Neural cell (in vitro differentiated cells): Measurements from ENCODE around the gene CD101. TPM values are rescaled to one million over a fixed set of nuclear protein-coding genes. Genes with fewer than 3 reads are reported as not detected.

ENCODE experiments used
- H2AFZ ChIP-seq: fragments of 200-600, 300-800 bp; sonication (generic), shearing (Covaris generic); 2 replicates; pipeline ENCODE4 v1.6.0; 2014; ENCODE audit warnings: low read depth, mild to moderate bottlenecking, antibody characterized with exemption, low read length, moderate library complexity
- H3F3A ChIP-seq: fragments of 200-600 bp; shearing (Covaris generic); 2 replicates; pipeline ENCODE4 v1.6.1; 2016; ENCODE audit warnings: mild to moderate bottlenecking, moderate library complexity, mixed read lengths, antibody characterized with exemption, low read length; ENCODE audit not compliant: insufficient read depth, poor library complexity, severe bottlenecking
- H3K27ac ChIP-seq: fragments of 200-600, 300-800 bp; sonication (generic), shearing (Covaris generic); 2 replicates; pipeline ENCODE4 v1.5.1; 2014; ENCODE audit warnings: mild to moderate bottlenecking, low read length, moderate library complexity
- H3K27me3 ChIP-seq: fragments of 300-800, 200-600 bp; sonication (generic), shearing (Covaris generic); 2 replicates; pipeline ENCODE4 v1.6.0; 2014; ENCODE audit warnings: mild to moderate bottlenecking, low read depth, low read length, moderate library complexity; ENCODE audit not compliant: insufficient read depth
- H3K36me3 ChIP-seq: fragments of 300-800, 200-600 bp; sonication (generic), shearing (Covaris generic); 2 replicates; pipeline ENCODE4 v1.5.1; 2014; ENCODE audit warnings: mild to moderate bottlenecking, antibody characterized with exemption, low read length, moderate library complexity; ENCODE audit not compliant: insufficient read depth
- H3K4me2 ChIP-seq: fragments of 300-800, 200-600 bp; sonication (generic), shearing (Covaris generic); 2 replicates; pipeline ENCODE4 v1.6.0; 2014; ENCODE audit warnings: mild to moderate bottlenecking, low read length
- H3K4me3 ChIP-seq: fragments of 300-800, 200-600 bp; sonication (generic), shearing (Covaris generic); 2 replicates; pipeline ENCODE4 v1.5.1; 2014; ENCODE audit warnings: mild to moderate bottlenecking, low read length, moderate library complexity
- H3K79me2 ChIP-seq: fragments of 200-600 bp; shearing (Covaris generic); replicated peaks from 2 replicates; pipeline ENCODE4 v1.6.0; 2014; ENCODE audit warnings: mild to moderate bottlenecking, low read length, moderate library complexity; ENCODE audit not compliant: insufficient read depth
- H3K9ac ChIP-seq: fragments of 300-800, 200-600 bp; sonication (generic), shearing (Covaris generic); 2 replicates; pipeline ENCODE4 v1.6.1; 2016; ENCODE audit warnings: mild to moderate bottlenecking, low read length, mixed read lengths
- H3K9me2 ChIP-seq: fragments of 200-600 bp; shearing (Covaris generic); 2 replicates; pipeline ENCODE4 v1.6.1; 2016; ENCODE audit warnings: mild to moderate bottlenecking, low read length, mixed read lengths; ENCODE audit not compliant: insufficient read depth
- H3K9me3 ChIP-seq: fragments of 200-600, 300-800 bp; sonication (generic), shearing (Covaris generic); 2 replicates; pipeline ENCODE4 v1.6.1; 2016; ENCODE audit warnings: mild to moderate bottlenecking, mixed run types, low read length, moderate library complexity, mixed read lengths
- H4K20me1 ChIP-seq: fragments of 200-600 bp; shearing (Covaris generic); 2 replicates; pipeline ENCODE4 v1.6.1; 2016; ENCODE audit warnings: mild to moderate bottlenecking, mixed run types; ENCODE audit not compliant: insufficient read depth
- EP300 ChIP-seq: fragments of 450-650 bp; conservative IDR thresholded peaks from 2 replicates; pipeline ENCODE4 v1.6.1; 2014; ENCODE audit warnings: antibody characterized with exemption, mild to moderate bottlenecking, moderate library complexity; ENCODE audit not compliant: poor library complexity, severe bottlenecking
- EZH2 ChIP-seq: fragments of 200-600, 300-800 bp; shearing (Covaris generic), sonication (generic); IDR thresholded peaks from 2 replicates; pipeline ENCODE4 v1.6.1; 2014; ENCODE audit warnings: antibody characterized with exemption, low read length, borderline replicate concordance, mild to moderate bottlenecking; ENCODE audit not compliant: insufficient read depth, poor library complexity, severe bottlenecking
- MXI1 ChIP-seq: fragments of 450-650 bp; conservative IDR thresholded peaks from 2 replicates; pipeline ENCODE4 v1.6.1; 2014; ENCODE audit warnings: antibody characterized with exemption, mild to moderate bottlenecking; ENCODE audit not compliant: poor library complexity, severe bottlenecking
- POLR2AphosphoS5 ChIP-seq: IDR thresholded peaks from 2 replicates; pipeline ENCODE4 v1.6.1; 2012
- RAD21 ChIP-seq: fragments of 450-650 bp; conservative IDR thresholded peaks from 2 replicates; pipeline ENCODE4 v1.6.1; 2014; ENCODE audit warnings: antibody characterized with exemption, mild to moderate bottlenecking, moderate library complexity
- SMC3 ChIP-seq: fragments of 450-650 bp; conservative IDR thresholded peaks from 2 replicates; pipeline ENCODE4 v1.6.1; 2014; ENCODE audit warnings: antibody characterized with exemption, mild to moderate bottlenecking, moderate library complexity; ENCODE audit not compliant: poor library complexity
- TAF1 ChIP-seq: IDR thresholded peaks from 2 replicates; pipeline ENCODE4 v1.6.1; 2012; ENCODE audit warnings: low read depth
- polyA plus RNA-seq: library from polyadenylated mRNA; depleted of rRNA; stranded (reverse); fragments of >200 nt; gene quantifications from 2 replicates; pipeline ENCODE4 v1.2.3, GENCODE V29; 2014
- TF ChIP-seq, protein P1 (sequence below): IDR thresholded peaks from 2 replicates; pipeline ENCODE4 v1.6.1; 2012; ENCODE audit warnings: borderline replicate concordance
- TF ChIP-seq, protein P2 (sequence below): fragments of 450-650 bp; IDR thresholded peaks from 2 replicates; pipeline ENCODE4 v1.5.1; 2014; ENCODE audit warnings: antibody characterized with exemption, mild to moderate bottlenecking, moderate library complexity; ENCODE audit not compliant: poor library complexity, severe bottlenecking

The CD101 gene
- polyA plus RNA-seq, 1 donor from 2014 or later: 1.4 TPM

DNA sequence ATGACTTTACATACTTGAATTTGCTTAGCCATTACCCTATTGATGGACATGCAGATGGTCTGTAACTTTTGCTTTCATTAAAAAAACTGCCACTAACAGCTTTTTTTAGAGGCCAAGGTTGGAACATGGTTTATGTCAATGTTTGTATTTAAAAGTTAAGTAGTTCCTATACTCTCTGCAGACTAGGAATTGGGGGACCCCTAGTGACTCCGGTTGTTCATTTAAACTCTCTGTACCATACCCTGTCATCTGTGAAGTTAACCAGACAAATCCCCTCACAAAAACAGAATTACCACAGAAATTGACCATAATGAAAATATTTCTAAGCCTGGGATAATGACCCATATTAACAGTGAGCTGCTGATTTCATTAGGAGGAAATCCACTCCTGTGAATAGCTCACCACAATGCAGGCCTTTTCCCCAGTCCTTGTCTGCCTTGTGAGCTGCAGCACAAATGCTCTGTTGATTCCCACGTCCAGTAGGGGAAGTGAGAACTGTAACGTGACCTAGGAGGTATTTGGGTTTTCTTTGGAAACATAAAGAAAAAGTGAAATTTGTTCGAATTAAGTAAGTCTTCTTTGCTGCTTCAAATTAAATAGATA, 30.2 kb upstream of the CD101 start:
- no peak overlapping the region for H3K4me2 ChIP-seq
- H3K4me3 ChIP-seq: no peak overlapping the region
- H3K36me3 ChIP-seq: peaks cover 9% of the 10 kb centered on the region
- no peaks in the 10 kb centered on the region for H3K27me3 ChIP-seq
- H4K20me1 ChIP-seq: no peaks in the 10 kb centered on the region
- H3K9me3 ChIP-seq: no peaks in the 10 kb centered on the region
- TF ChIP-seq SMC3 (no peak), TAF1 (no peak)
- no peaks in the 10 kb centered on the region for H3F3A ChIP-seq
- no peaks in the 10 kb centered on the region for H3K9me2 ChIP-seq
- no peak overlapping the region for H2AFZ ChIP-seq
- no peaks in the 10 kb centered on the region for H3K79me2 ChIP-seq
- H3K9ac ChIP-seq: no peak overlapping the region
- H3K27ac ChIP-seq: no peak overlapping the region

DNA sequence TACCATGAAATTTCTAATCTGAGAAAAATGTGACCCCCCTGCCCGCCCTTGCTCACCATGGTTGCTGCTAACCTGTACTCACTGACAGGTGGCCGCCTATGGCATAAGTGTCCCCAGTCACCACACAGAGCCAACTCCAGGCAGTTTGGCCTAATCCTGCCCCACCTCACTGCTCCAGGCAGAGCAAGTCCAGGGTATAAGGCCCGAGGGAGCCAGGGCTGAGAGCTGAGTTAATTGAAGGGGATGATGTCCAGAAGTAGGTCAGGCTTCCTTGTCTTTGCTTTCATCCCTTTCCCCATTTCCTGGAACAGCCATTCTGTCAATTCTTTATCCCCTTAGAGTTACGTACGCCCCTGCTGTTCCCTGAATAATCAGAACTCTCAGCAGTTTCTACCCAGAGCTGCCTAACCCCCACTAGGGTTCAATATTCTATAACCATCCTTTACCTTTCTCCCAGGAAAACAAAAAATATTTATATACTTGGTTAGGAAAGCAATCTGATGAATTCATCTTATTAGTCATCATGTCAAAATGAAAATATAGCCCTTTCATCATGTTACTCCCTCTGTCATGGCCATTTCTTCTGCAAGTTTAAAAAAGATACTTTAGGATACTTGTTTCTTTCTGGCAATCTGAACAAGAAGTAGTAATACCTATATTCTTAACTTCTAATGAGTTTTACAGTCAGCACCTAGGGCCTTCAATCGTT, 29.4 kb upstream of the CD101 start:
- no peak overlapping the region for H3K27ac ChIP-seq
- no peaks in the 10 kb centered on the region for H3K27me3 ChIP-seq
- no peak for TF ChIP-seq TAF1
- TF ChIP-seq POLR2AphosphoS5: no peak
- no peak for TF ChIP-seq EP300
- TF ChIP-seq SMC3: no peak
- TF ChIP-seq MXI1: no peak
- TF ChIP-seq, protein P1, sequence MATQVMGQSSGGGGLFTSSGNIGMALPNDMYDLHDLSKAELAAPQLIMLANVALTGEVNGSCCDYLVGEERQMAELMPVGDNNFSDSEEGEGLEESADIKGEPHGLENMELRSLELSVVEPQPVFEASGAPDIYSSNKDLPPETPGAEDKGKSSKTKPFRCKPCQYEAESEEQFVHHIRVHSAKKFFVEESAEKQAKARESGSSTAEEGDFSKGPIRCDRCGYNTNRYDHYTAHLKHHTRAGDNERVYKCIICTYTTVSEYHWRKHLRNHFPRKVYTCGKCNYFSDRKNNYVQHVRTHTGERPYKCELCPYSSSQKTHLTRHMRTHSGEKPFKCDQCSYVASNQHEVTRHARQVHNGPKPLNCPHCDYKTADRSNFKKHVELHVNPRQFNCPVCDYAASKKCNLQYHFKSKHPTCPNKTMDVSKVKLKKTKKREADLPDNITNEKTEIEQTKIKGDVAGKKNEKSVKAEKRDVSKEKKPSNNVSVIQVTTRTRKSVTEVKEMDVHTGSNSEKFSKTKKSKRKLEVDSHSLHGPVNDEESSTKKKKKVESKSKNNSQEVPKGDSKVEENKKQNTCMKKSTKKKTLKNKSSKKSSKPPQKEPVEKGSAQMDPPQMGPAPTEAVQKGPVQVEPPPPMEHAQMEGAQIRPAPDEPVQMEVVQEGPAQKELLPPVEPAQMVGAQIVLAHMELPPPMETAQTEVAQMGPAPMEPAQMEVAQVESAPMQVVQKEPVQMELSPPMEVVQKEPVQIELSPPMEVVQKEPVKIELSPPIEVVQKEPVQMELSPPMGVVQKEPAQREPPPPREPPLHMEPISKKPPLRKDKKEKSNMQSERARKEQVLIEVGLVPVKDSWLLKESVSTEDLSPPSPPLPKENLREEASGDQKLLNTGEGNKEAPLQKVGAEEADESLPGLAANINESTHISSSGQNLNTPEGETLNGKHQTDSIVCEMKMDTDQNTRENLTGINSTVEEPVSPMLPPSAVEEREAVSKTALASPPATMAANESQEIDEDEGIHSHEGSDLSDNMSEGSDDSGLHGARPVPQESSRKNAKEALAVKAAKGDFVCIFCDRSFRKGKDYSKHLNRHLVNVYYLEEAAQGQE: no peak
- TF ChIP-seq, protein P2, sequence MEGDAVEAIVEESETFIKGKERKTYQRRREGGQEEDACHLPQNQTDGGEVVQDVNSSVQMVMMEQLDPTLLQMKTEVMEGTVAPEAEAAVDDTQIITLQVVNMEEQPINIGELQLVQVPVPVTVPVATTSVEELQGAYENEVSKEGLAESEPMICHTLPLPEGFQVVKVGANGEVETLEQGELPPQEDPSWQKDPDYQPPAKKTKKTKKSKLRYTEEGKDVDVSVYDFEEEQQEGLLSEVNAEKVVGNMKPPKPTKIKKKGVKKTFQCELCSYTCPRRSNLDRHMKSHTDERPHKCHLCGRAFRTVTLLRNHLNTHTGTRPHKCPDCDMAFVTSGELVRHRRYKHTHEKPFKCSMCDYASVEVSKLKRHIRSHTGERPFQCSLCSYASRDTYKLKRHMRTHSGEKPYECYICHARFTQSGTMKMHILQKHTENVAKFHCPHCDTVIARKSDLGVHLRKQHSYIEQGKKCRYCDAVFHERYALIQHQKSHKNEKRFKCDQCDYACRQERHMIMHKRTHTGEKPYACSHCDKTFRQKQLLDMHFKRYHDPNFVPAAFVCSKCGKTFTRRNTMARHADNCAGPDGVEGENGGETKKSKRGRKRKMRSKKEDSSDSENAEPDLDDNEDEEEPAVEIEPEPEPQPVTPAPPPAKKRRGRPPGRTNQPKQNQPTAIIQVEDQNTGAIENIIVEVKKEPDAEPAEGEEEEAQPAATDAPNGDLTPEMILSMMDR: no peak
- no peak for TF ChIP-seq RAD21
- TF ChIP-seq EZH2: no peak
- no peaks in the 10 kb centered on the region for H3K9me3 ChIP-seq
- no peaks in the 10 kb centered on the region for H3K79me2 ChIP-seq
- H2AFZ ChIP-seq: no peak overlapping the region
- H3F3A ChIP-seq: no peaks in the 10 kb centered on the region
- no peak overlapping the region for H3K9ac ChIP-seq
- no peaks in the 10 kb centered on the region for H3K9me2 ChIP-seq
- H3K4me2 ChIP-seq: no peak overlapping the region
- no peaks in the 10 kb centered on the region for H4K20me1 ChIP-seq
- H3K36me3 ChIP-seq: peaks cover 9% of the 10 kb centered on the region
- no peak overlapping the region for H3K4me3 ChIP-seq
